NCI-H82 treated with DMSO at 0.1 percent for 48 hours (cell line): ENCODE measurements around the gene CPSF3.

Experiments used
- DNase-seq: peaks from one replicate; lab custom pipeline; 2025; ENCODE audit not compliant: unreplicated experiment; lab: John Stamatoyannopoulos, UW

CPSF3 gene

GRCh38 chr2:9462886-9463697 lies 39.6 kb downstream of the CPSF3 start:
- DNase-seq: no peak

- DNase-seq: no peak
Measured at GRCh38 chr2:9463698-9464034, 40.2 kb downstream of the CPSF3 start.

GRCh38 chr2:9465170-9465569 lies 41.7 kb downstream of the CPSF3 start:
- DNase-seq: no peak

GRCh38 chr2:9466147-9466683 lies 42.8 kb downstream of the CPSF3 start:
- no peak for DNase-seq

GRCh38 chr2:9467687-9468086 lies 44.2 kb downstream of the CPSF3 start:
- no peak for DNase-seq

- no peak for DNase-seq
Measured at GRCh38 chr2:9471206-9471605, 47.8 kb downstream of the CPSF3 start.

GRCh38 chr2:9472511-9472910 lies 49.1 kb downstream of the CPSF3 start:
- DNase-seq: no peak

GRCh38 chr2:9473308-9473984 lies 50.0 kb downstream of the CPSF3 start:
- DNase-seq: no peak

GRCh38 chr2:9473985-9474360 lies 50.5 kb downstream of the CPSF3 start:
- no peak for DNase-seq

- no peak for DNase-seq
Measured at GRCh38 chr2:9474361-9475057, 51.1 kb downstream of the CPSF3 start, which contains the start of gene IAH1. IAH1 (plus strand) TSS chr2:9474551; CDS start chr2:9474567, 16 bp downstream.

- DNase-seq: no peak
Measured at GRCh38 chr2:9477914-9478313, 54.5 kb downstream of the CPSF3 start.

- no peak for DNase-seq
Measured at GRCh38 chr2:9478526-9478925, 55.1 kb downstream of the CPSF3 start.

- DNase-seq: no peak
Measured at GRCh38 chr2:9480157-9480556, 56.7 kb downstream of the CPSF3 start.

- no peak for DNase-seq
Measured at GRCh38 chr2:9483107-9483506, 59.7 kb downstream of the CPSF3 start.

GRCh38 chr2:9484533-9484932 lies 61.1 kb downstream of the CPSF3 start:
- DNase-seq: no peak

- no peak for DNase-seq
Measured at GRCh38 chr2:9488583-9489547, 65.4 kb downstream of the CPSF3 start.

GRCh38 chr2:9490789-9491188 lies 67.3 kb downstream of the CPSF3 start:
- no peak for DNase-seq

- no peak for DNase-seq
Measured at GRCh38 chr2:9492927-9493326, 69.5 kb downstream of the CPSF3 start.

- DNase-seq: no peak
Measured at GRCh38 chr2:9493478-9493877, 70.0 kb downstream of the CPSF3 start.

GRCh38 chr2:9494081-9494480 lies 70.6 kb downstream of the CPSF3 start:
- DNase-seq: no peak

GRCh38 chr2:9497017-9497416 lies 73.6 kb downstream of the CPSF3 start:
- no peak for DNase-seq
